PC-3 (cell line): ENCODE results near the gene ZNHIT1.

ENCODE experiments used
- EZH2 ChIP-seq: fragments of 300-600 bp; sonication (generic); IDR thresholded peaks from one replicate; pipeline ENCODE4 v1.6.1; 2017; ENCODE audit warnings: antibody characterized with exemption, mild to moderate bottlenecking, low read length; ENCODE audit not compliant: unreplicated experiment
- TF ChIP-seq, protein P1 (sequence below): fragments of 300-600 bp; sonication (generic); conservative IDR thresholded peaks from 2 replicates; pipeline ENCODE4 v1.5.1; 2017; ENCODE audit warnings: antibody characterized with exemption, low read depth, mild to moderate bottlenecking, low read length

DNA sequence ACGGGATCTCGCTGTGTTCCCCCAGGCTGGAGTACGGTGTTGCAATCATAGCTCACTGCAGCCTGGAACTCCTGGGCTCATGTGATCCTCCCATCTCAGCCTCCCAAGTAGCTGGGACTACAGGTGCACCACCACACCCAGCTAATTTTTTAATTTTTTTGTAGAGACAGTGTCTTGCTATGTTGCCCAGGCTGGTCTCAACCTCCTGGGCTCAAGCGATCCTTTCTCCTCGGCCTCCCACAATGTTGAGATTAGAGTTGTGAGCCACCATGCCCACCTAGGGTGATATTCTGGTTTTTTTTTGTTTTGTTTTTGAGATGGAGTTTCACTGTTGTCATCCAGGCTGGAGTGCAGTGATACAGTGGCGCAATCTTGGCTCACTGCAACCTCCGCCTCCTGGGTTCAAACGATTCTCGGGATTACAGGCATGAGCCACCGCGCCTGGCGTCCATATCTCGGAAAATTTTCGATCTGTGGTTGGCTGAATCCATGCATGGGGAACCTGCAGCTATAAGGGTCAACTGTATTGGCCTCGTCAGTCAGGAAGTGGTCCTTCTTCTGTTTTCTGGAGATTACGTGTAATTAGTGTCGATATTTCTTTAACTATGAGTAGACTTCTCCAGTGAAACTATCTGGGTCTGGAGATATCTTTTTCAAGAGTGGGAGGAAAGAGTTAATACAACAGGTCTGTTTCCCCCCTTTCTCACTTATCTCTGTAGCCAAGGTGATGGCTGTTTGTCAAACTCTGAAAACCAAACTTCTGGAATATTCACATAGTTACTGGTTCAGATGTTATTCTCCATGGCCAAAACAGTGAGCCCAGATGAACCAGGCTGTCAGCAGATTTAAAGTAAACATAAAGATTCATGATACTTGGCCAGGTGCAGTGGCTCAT is 47.9 kb downstream of the ZNHIT1 start:
- TF ChIP-seq, protein P1, sequence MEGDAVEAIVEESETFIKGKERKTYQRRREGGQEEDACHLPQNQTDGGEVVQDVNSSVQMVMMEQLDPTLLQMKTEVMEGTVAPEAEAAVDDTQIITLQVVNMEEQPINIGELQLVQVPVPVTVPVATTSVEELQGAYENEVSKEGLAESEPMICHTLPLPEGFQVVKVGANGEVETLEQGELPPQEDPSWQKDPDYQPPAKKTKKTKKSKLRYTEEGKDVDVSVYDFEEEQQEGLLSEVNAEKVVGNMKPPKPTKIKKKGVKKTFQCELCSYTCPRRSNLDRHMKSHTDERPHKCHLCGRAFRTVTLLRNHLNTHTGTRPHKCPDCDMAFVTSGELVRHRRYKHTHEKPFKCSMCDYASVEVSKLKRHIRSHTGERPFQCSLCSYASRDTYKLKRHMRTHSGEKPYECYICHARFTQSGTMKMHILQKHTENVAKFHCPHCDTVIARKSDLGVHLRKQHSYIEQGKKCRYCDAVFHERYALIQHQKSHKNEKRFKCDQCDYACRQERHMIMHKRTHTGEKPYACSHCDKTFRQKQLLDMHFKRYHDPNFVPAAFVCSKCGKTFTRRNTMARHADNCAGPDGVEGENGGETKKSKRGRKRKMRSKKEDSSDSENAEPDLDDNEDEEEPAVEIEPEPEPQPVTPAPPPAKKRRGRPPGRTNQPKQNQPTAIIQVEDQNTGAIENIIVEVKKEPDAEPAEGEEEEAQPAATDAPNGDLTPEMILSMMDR: no peak
- TF ChIP-seq EZH2: no peak
